HepG2 (cell line): ENCODE data around the gene TBCEL.

ENCODE experiments used
- CEBPB ChIP-seq: IDR thresholded peaks from 2 replicates; pipeline ENCODE4 v1.6.1; 2011; ENCODE audit warnings: low read depth, low read length, improper control_type of control experiment, borderline replicate concordance
- CTCF ChIP-seq: sonication (generic); formaldehyde crosslinking; IDR thresholded peaks from 2 replicates; pipeline ENCODE4 v1.5.0; 2020; ENCODE audit warnings: mild to moderate bottlenecking, missing genetic modification reagents, moderate library complexity
- GZF1 ChIP-seq: sonication (generic); formaldehyde crosslinking; IDR thresholded peaks from 2 replicates; pipeline ENCODE4 v1.5.1; 2020; ENCODE audit warnings: mild to moderate bottlenecking, missing genetic modification reagents
- SP2 ChIP-seq: sonication (generic); formaldehyde crosslinking; IDR thresholded peaks from 2 replicates; pipeline ENCODE4 v1.5.1; 2020; ENCODE audit warnings: mild to moderate bottlenecking, missing genetic modification reagents
- YY1 ChIP-seq: IDR thresholded peaks from 2 replicates; pipeline ENCODE4 v1.6.1; 2011; ENCODE audit warnings: low read length, low read depth, moderate library complexity, mild to moderate bottlenecking; ENCODE audit not compliant: insufficient read depth, insufficient replicate concordance
- ZBTB33 ChIP-seq: sonication (generic); formaldehyde crosslinking; IDR thresholded peaks from 2 replicates; pipeline ENCODE4 v1.4.0; 2020; ENCODE audit warnings: missing genetic modification reagents
- ZKSCAN5 ChIP-seq: sonication (generic); formaldehyde crosslinking; IDR thresholded peaks from 2 replicates; pipeline ENCODE4 v1.5.1; 2020; ENCODE audit warnings: mild to moderate bottlenecking, missing genetic modification reagents
- TF ChIP-seq, protein P1 (sequence below), 2 experiments: sonication (generic) in 1 of 2; formaldehyde crosslinking in 1 of 2; IDR thresholded peaks; 2 replicates each; pipeline versions ENCODE4 v1.4.0 to v1.6.1; 2018 to 2020; ENCODE audit warnings: missing genetic modification reagents in 2 of 2, borderline replicate concordance in 1 of 2, low read depth in 1 of 2, mild to moderate bottlenecking in 1 of 2, missing biosample characterization in 1 of 2

- TF ChIP-seq SP2 (CRISPR knock-in tag) (no peak), GZF1 (CRISPR knock-in tag) (no peak), CEBPB (no peak), YY1 (no peak), CTCF (CRISPR knock-in tag) (no peak), ZKSCAN5 (CRISPR knock-in tag) (no peak), ZBTB33 (no peak)
- TF ChIP-seq, protein P1, sequence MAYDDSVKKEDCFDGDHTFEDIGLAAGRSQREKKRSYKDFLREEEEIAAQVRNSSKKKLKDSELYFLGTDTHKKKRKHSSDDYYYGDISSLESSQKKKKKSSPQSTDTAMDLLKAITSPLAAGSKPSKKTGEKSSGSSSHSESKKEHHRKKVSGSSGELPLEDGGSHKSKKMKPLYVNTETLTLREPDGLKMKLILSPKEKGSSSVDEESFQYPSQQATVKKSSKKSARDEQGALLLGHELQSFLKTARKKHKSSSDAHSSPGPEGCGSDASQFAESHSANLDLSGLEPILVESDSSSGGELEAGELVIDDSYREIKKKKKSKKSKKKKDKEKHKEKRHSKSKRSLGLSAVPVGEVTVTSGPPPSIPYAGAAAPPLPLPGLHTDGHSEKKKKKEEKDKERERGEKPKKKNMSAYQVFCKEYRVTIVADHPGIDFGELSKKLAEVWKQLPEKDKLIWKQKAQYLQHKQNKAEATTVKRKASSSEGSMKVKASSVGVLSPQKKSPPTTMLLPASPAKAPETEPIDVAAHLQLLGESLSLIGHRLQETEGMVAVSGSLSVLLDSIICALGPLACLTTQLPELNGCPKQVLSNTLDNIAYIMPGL (CRISPR knock-in tag; IDR thresholded peaks at IDR 0.05; ENCODE audit: borderline replicate concordance in 1 of 2, low read depth in 1 of 2) = no peak
Observed at GRCh38 chr11:121132211-121132976, 108.5 kb downstream of the TBCEL start.
